DMS153 treated with DMSO at 0.1 percent for 48 hours (cell line): ENCODE measurements around the gene ATP1A1.
A peak's percentile ranks its signal among the peaks of the same experiment; 100 is the strongest.

ENCODE experiments used
- DNase-seq: peaks from one replicate; lab custom pipeline; 2025; ENCODE audit not compliant: unreplicated experiment; lab: John Stamatoyannopoulos, UW

ATP1A1 gene

GRCh38 chr1:116412480-116412798 lies 39.4 kb downstream of the ATP1A1 start:
- DNase-seq = no peak

GRCh38 chr1:116412898-116413297 lies 39.9 kb downstream of the ATP1A1 start:
- no peak for DNase-seq

DNA sequence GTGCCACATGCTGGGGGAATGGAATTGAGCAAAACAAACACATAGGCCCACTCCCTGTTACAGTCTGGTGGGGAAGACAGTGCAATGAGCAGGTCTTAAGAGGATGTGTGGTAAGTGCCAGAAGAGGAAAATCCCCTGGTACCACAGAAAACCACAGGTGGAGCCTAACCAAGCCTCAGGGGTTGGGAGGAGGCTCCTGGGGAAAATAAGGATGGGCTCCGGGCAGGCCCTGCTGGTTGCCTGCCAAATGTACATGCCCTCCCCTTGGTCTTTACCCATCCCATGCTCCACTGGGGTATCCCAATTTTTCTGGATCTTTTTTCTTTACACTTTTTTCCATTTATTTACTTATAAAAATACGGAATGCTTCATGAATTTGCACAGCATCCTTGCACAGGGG lies 40.4 kb downstream of the ATP1A1 start:
- no peak for DNase-seq

DNA sequence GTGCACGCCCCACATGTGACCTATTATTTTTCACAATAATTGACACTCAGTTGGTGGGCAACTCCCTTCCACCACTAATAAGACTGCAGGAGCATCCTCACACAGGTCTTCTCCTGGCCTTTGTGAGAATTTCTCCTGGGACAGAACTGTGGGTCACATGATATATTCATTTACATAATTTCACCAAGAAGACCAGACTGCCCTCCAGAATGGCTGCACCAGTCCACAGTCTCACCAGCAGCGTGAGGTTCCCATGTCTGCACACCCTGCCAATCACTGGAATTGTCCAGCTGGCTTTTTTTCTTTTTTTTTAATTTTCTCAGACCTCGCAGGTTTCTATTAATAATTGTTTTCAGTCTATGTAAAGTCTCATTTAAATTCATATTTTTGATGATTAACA lies 41.3 kb downstream of the ATP1A1 start:
- DNase-seq = no peak

GRCh38 chr1:116415200-116415698 lies 42.2 kb downstream of the ATP1A1 start:
- DNase-seq = no peak

DNA sequence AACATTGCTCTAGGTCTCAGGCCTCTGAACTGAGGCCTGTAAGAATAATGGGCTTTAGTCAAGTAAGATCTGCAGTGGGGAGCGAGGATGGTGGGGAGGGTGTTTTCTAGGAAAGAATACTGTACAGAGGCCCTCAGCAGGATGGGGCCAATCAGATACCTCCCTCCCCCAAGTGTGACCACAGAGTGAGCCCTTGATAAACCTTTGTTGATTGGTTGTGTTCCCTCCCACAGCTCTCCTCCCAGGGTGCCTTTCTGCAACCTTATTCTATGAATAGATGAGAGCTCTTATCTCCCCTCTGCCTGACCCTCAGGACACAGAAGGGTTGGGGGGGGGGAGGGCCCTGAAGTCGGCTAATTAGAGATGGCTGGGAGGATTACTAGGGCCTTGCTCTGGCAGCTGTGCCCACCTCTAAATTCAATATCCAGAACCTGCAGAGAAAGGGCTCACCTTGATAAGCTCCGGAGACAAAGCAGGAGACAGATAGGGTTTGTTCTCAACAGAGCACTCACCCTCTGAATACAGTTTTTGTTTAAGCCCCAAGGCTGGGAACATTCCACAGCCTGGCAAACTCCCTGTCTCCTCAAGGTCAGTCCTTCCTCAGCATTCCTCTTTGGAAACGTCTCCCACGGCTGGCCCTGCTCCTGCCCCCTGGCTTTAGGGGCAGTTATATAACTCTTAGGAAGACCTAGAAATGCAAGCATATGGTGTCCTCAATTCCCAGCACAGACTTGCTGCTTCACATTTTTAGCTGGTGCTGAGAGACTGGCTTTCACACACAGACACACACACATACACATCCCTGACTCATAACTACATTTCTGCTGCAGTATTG lies 42.9 kb downstream of the ATP1A1 start:
- no peak for DNase-seq

DNA sequence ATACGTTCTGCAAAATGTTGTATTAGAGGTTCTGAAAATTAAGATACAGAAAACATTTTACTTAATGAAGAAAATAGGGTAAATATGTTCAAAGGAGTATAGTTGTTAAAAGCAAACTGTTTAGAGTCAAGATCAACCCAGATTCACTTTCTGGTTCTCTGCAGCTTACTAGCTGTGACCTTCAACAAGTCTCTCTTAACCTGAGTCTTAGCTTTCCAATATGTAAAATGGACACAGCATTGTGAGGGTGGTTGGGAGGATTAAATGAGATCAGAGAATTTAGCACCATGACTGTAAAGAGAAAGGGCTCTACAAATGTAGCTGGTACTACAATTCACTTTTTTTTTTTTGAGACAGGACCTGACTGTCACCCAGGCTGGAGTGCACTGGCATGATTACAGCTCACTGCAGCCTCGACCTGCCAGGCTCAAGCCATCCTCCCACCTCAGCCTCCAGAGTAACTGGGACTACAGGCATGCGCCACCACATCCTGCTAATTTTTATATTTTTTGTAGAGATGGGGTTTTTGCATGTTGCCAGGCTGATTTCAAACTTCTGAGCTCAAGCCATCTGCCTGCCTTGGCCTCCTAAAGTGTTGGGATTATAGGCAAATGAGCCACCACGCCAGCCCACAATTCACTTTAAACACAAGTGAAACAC lies 43.9 kb downstream of the ATP1A1 start:
- DNase-seq = no peak

- DNase-seq = no peak
These were observed 44.6 kb downstream of the ATP1A1 start for GRCh38 chr1:116417678-116418077.

DNA sequence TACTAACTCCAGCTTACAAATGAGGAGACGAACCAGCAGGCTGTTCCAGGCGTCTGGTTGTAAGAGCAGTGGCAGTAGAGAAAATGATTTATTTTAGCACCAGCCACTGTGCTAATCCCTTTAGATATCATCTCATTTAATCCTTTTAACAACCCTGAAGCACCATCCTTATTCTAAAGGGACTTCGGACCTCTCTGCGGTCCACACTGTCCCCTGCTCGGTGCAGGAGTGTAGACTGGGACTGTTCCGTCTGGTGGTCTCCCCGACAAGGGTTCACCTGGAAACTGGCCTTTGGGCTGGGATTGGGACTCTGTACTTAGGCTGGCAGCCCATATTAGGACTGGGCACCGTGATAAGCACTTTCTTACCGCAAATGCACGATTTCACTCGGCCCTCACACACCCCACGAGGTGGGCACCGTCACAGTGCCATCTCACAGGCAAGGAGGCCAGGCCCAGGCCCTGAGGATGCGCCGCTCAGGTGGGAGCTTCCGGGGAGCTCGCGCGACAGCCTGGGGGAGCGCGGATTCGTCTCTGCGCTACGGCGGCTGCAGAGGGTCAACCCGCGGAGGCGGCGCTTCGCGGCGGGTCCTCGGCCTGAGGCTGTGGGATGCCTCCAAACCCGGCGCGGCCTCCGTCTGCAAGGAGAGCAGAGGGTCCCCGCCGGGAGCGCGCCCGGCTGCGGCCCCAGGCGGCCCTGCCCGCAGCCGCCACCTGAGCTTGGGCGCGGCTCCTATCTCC lies 45.2 kb downstream of the ATP1A1 start:
- DNase-seq = peak; percentile 80

GRCh38 chr1:116420417-116421200 lies 47.6 kb downstream of the ATP1A1 start:
- DNase-seq = no peak

GRCh38 chr1:116424438-116424837 lies 51.4 kb downstream of the ATP1A1 start:
- no peak for DNase-seq

DNA sequence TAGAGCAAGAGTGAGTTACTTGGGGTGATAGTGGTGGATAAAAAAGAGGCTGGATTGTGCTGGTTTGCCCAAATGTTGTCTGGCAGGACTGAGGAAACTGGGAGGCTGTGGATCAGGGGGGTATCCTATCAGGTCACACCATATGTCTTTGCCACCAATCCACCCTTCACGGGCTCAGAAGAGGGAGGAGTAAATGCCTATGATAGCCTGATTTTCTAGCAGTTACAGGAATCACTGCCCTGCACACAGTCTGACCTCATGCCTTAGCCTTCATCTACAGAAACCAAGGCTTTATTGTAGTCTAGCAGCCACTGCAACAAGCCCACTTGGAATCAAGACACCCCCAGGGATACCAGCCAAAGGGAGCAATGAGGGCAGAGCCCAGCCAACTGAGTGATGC lies 51.8 kb downstream of the ATP1A1 start:
- no peak for DNase-seq

DNA sequence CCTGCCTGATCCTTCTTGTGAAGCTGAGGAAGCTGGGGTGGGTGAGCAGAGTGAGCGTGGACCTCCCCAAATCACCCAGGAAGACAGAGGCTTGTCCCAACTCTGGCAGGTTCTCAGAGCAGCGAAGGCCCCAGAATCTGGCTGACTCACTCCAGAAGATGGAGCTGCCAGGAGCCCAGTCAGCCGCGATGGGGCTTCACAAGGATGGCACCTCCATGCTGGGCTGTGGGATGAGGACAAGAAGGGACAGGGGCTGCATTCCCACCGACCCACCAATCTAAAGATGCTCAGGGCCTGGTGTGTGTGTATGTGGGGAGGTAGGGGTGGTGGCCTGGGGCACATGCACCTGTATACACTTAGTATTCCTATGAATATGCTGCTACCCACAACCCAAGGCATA lies 52.9 kb downstream of the ATP1A1 start:
- no peak for DNase-seq

- no peak for DNase-seq
These were observed 53.4 kb downstream of the ATP1A1 start for GRCh38 chr1:116426401-116426800.

- DNase-seq = no peak
These were observed 55.5 kb downstream of the ATP1A1 start for GRCh38 chr1:116428576-116428975.

DNA sequence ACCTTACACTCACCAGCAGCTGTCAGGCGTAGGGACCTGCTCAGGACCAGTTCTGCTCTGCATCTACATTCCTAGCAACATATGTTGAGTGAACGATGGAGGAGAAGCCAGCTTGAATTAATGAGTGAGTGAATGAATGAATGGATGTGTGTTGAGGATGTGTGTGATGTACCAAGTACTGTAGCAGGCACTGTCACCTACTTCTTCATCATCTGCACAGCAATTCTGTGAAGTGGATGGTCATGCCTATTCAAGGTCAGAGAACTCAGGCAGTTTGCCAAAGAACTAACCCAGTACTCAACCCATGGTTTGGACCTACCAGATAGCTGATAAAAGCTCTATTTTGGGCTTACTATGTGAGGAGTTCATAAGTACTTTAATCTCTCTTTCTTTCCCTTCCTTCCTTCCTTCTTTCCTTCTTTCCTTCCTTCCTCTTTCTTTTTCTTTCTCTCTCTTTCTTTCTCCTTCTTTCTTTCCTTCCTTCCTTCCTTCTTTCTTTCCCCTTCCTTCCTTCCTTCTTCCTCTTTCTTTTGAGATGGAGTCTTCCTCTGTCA lies 56.9 kb downstream of the ATP1A1 start:
- no peak for DNase-seq

DNA sequence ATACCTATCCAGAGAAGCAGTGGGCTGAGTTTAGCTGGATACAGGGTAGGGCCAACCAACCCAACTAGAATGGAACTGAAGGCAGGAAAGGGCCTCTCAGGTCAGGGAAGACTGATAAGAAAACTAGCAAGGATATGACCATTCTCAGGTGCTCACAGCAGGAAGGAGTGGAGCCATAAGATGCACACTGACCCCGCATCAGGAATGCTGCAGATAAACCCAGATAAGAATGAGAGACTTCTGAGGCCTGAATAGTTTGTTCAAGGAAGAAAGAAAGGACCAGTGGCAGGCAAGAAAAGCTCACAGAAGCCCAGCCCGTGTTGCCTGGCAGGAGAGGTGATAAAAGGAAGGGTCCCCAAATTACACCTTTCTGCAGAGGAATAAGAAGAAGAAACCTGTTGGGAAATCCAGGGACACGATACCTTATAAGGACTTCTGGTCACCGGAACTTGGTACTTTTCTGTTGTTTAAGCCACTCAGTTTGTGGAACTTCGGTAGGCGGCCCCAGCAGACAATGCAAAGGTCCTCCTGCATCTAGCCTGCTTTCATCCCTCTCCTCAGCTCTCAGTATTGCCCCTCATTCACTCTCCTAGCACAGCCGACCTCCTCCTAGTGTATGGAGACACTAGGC lies 58.9 kb downstream of the ATP1A1 start:
- DNase-seq = no peak

DNA sequence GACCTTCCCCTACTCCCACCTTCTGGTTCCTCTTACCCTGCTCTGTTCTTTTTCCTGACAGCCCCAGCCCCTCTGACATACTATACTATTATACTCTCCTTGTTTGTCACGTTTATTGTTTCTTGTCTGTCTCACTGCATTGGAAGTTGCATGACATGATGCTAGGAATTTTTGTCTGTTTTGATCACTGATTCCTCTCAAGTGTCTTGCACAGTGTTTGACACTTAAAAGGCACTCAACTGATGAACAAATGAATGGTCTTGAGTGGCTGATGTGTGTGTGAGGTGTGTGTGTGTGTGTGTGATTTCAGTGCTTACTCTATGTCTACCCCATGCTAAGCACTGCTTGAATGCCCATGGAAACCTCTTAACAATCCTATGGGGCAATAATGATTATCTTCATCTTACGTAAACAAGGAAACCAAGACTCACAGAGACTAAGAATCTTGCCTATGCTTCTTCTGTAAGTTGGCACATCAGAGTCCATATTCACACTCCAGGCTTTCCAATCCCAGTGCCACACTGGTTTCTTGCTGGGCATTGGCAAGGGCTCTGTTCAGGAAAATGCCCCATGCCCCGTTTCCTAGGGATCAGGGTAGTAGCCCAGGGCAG lies 59.7 kb downstream of the ATP1A1 start:
- DNase-seq = no peak

GRCh38 chr1:116433275-116434257 lies 60.5 kb downstream of the ATP1A1 start:
- peak; percentile 28 for DNase-seq
